Left lobe of liver (tissue), 2 donors: ENCODE data around the gene DNAH3. TPM values are rescaled to one million over a fixed set of nuclear protein-coding genes. Genes with fewer than 3 reads are reported as not detected.

Source experiments
- ATAC-seq: fragments of 200-7000 bp; cut with Tn5 transposase; one replicate; pipeline ENCODE4 v1.9.1; 2020; ENCODE audit warnings: mild to moderate bottlenecking, moderate library complexity
- DNase-seq: peaks from one replicate; pipeline ENCODE4 v3.0.0-alpha.2; 2020; ENCODE audit warnings: low spot score
- total RNA-seq: library from RNA; stranded (reverse); gene quantifications from one replicate; pipeline ENCODE4 v1.2.1, GENCODE V29; 2021
- donor health status: DM: no; HTN: no; CAD: no; lungs with moderate emphysema.
- donor health status: DM: no; HTN: yes; CAD: no.

The DNAH3 gene
- total RNA-seq, 1 donor from 2014 or later: not detected

GRCh38 chr16:20918486-20919239, 232.0 kb downstream of the DNAH3 start:
- peak; percentile 61 for DNase-seq
- peak; percentile 85 for ATAC-seq

GRCh38 chr16:20916942-20917341, 233.7 kb downstream of the DNAH3 start:
- ATAC-seq: no peak
- no peak for DNase-seq

DNA sequence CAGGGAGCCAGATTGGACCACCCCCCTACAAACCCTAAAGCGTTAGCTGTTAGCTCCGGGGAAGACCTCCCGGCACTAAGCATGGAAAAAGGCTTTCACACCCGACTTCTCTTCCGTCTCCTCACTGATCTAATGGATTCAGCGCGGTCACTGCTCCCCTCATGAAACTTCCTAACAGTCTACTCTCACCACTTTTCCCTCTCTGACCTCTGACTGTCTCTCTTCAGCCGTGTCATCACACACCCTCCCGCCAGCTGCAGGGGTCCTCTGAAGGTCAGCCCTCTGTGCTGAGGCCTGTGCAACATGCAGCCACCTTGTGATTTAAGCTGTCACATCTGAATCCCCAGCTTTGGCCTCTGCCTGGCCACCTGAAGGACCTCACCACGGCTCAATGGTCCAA, 234.4 kb downstream of the DNAH3 start:
- DNase-seq (no peak), ATAC-seq (no peak)

DNA sequence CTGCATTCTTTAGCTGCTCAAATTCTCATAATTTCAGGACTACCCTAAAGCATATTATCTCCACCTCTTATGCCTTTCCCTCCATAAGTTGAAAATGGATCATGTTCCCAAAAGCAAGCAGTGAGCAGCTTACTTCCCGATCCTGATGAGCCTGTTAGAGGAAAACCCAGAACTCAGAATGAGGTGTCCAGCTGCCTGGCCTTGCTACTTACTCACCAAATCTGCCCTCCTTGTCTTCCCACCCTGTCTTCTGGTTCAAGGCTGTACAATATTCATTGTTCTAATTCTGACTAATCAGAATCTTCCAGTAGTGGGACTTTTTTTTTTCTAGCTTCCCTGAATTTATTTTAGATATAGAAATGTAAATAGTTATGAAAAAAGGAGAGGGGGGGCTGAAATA, 239.3 kb downstream of the DNAH3 start:
- ATAC-seq: no peak
- DNase-seq: no peak

- DNase-seq (no peak), ATAC-seq (peak; percentile 33)
Measured at GRCh38 chr16:20910781-20911321, 239.8 kb downstream of the DNAH3 start.

DNA sequence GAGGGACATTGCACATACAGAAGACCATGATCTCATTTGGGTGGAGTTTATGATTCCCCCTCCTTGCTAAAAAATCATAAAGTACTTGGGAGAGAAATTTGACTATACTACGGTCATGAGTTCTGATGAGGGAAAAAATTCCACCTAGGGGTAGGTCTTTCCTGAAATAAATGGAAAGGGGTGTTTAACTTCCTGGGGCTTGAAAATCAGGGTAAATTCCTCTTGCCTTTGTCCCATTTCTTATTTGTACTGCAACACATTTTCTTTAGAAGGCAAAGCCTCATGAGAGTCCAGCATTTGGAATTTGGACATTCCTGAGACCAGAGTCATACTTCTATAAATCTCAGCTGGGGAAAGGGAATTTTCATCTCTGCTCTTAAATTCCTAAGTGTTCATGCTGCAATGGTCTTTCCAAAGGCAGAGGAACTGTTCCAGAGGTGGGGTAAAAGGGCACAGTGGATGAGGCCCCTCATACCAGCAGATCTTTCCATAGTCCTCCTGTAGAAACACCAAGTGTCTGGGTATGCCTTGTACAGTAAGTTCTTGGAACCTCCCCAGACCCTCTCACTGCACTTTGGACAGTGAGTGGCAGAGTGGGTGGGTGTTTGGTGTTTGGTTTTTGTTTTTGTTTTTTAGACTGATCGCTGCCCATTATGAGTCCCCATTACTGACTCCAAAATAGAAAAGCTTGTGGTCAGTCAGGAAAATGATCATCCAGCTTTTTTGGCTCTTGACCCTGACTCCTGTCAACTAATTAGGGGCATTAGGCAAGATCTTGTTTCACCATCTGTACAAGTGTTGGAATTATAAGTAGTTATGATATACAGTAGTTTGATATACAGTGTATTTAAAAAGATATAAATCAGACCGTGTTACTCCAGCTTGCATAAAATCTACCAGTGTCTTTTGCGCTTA, 244.0 kb downstream of the DNAH3 start:
- no peak for DNase-seq
- peak; percentile 24 for ATAC-seq

- ATAC-seq (no peak), DNase-seq (no peak)
Measured at GRCh38 chr16:20905576-20905975, 245.1 kb downstream of the DNAH3 start.

GRCh38 chr16:20904507-20905081, 246.1 kb downstream of the DNAH3 start:
- ATAC-seq (no peak), DNase-seq (no peak)

DNA sequence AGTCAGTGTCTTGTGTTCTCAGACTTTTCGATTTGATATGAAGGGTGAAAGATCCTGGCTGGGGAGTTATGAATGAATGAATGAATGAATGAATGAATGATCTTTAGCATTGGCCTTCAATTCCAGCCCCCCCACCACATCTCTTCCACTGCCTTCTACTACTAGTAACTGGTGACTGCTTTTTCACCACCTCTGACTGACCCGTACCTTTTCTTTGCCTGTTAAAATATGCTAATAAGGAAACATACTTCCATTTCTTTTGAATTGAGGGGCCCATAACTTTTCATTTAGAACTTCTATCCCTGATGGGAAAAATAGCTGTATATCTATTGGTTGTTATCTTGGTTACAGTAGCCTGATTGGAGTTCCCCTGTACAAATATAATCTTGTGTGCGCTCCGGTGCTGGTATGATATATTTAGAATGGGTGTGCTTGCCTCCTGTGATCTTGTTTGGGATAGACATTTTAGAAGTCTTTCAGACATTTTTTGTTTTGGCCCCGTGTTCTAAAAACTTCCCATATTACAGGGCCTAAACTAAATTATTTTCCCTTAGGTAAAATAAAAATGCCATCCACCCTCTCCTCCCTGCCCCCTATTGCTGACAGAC, 246.6 kb downstream of the DNAH3 start:
- DNase-seq: no peak
- ATAC-seq: no peak

GRCh38 chr16:20903116-20903898, 247.3 kb downstream of the DNAH3 start:
- ATAC-seq (no peak), DNase-seq (no peak)

- DNase-seq (no peak), ATAC-seq (no peak)
Measured at GRCh38 chr16:20902426-20902825, 248.2 kb downstream of the DNAH3 start.

- ATAC-seq: peak; percentile 24
Measured at GRCh38 chr16:20901436-20902112, 249.1 kb downstream of the DNAH3 start.

DNA sequence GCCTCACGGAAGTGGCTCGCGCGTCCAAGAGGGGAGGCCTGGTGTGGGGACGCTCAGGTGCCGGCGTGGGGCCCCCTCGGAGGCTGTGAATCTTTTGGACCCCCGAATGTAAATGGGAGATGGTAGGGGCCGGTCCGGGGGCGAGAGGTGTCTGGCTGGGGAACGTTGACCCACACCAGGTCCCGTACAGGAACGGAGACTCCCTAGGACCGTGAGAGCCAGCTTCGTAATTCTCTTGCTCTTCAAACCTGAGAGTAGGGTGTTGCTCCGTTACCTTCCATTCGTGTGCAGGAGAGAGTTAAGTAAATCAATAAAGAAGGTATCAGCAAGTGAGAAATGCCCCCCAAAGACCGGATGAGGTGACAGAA, 249.6 kb downstream of the DNAH3 start:
- peak; percentile 1 for ATAC-seq
- DNase-seq: no peak

More at GRCh38 chr16:20901436-20902112, 249.1 kb downstream of the DNAH3 start:
- peak; percentile 58 for DNase-seq

DNA sequence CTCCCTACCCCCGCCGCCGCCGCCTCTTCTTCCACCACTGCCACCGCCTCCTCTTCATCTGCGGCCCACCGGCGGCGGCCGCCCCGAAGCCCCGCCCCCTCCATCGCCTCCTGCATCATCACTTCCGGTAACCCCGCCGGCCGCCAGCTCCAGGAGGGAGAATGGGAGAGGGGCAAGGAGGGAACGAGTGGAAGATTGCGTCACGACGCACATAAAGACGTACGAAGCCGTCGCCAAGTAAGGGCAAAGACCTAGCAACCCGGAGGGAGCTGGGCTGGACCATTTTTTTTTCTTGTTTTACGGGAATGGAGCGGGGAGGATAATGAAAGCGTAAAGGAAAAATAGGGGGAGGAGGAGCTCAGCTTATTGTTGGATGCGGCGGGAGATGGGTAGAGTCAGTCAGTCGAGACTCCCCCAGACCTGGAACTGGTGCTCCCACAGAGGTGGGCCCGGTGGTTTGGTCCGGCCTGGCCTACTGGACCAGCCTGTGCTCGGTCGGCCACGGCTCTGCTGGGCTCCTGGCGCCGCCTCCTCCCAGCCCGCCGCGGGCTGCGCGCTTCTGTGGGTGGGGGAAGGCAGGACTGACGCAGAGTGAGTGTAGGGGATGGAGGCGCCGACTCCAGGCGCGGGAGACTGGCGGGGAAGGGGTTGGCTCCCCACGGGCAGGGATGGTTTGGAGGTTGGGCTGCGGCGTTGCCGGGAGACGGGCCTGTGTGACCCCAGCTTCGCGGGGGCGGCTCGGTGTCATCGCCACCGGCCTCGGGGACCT, 250.2 kb downstream of the DNAH3 start, which contains the start of the genes DCUN1D3 and LYRM1:
Gene DCUN1D3, minus strand, starts transcription at position 60 of the 769 bp plus-strand sequence. CDS start 37,820 bp downstream, outside the sequence.
Gene LYRM1, plus strand, starts transcription at position 473 of the 769 bp plus-strand sequence. CDS start 14,785 bp downstream, outside the sequence.
- DNase-seq (peak; percentile 96), ATAC-seq (peak; percentile 81)

GRCh38 chr16:20899477-20900298, 251.0 kb downstream of the DNAH3 start:
- DNase-seq: peak; percentile 75
- peak; percentile 63 for ATAC-seq

GRCh38 chr16:20899071-20899470, 251.6 kb downstream of the DNAH3 start:
- ATAC-seq: no peak
- no peak for DNase-seq

- DNase-seq: no peak
- ATAC-seq: no peak
Measured at GRCh38 chr16:20897922-20898321, 252.7 kb downstream of the DNAH3 start.
